ENCODE results near the gene OR11G2. TPM values are rescaled to one million over a fixed set of nuclear protein-coding genes. Genes with fewer than 3 reads are reported as not detected.

OR11G2 gene
- not detected in 2 replicates for total RNA-seq (2021; fragmentation: NEBNext Ultra II Directional; extraction: Animal tissue kit (Norgen Biotek cat#: 25700))
- polyA plus RNA-seq (2011; rRNA removed): not detected in 2 replicates
- not detected for polyA plus RNA-seq (2011; cell fraction: cytosol; rRNA removed)
- not detected for polyA plus RNA-seq (2011; cell fraction: nucleus; rRNA removed)
- not detected in 4 replicates for polyA plus RNA-seq (2012, experiment 1 of 2)
- polyA plus RNA-seq (2012, experiment 2 of 2): not detected
- polyA plus RNA-seq (2013, experiment 1 of 2): not detected
- not detected for polyA plus RNA-seq (2013, experiment 2 of 2)
- not detected in 2 replicates for polyA minus RNA-seq (2011; rRNA and poly(A)+ RNA removed)
- not detected for polyA minus RNA-seq (2011; cell fraction: cytosol; rRNA and poly(A)+ RNA removed)
- not detected for polyA minus RNA-seq (2011; cell fraction: nucleus; rRNA and poly(A)+ RNA removed)
- long read RNA-seq, experiment 1: 0 reads
- long read RNA-seq, experiment 2: 0 reads

DNA sequence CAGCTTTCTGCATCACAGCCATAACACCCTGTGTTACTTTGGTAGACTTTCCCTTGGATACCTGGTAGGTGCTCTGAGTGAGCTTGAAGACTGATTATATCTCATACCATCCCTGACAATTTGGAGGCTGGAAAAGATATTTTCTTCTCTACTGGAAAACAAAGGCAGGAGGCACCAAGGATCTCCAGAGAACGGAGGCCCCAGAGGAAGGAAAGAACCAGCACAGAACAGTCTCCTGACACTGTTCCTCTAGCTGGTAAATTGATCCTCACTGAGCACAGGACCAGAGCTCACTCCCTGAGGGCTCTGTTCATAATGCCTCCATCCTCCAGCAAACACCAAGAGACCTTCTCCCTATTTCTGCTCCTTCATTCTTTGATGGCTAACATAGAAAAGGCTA lies at the start of gene OR11G2:
OR11G2 (plus strand) TSS at position 301 of the 400 bp plus-strand sequence. CDS start 6,542 bp downstream, outside the sequence.
- Histone ChIP-seq H2BK20ac (ENCODE audit: low read length) (no peak within 1 kb of the TSS), H2AK5ac (ENCODE audit: low read depth, low read length) (no peak within 1 kb of the TSS), H3K23me2 (ENCODE audit: low read depth, low read length) (no peaks in the 10 kb centered on the region), H3K9ac (replicated peaks in 1 of 4; ENCODE audit: extremely low read depth in 1 of 4, low read depth in 3 of 4, low read length in 3 of 4) (no peak within 1 kb of the TSS), H3K4me2 (ENCODE audit: insufficient read depth in 1 of 2, low read depth in 2 of 2, low read length in 2 of 2) (no peak within 1 kb of the TSS), H3K79me2 (ENCODE audit: control insufficient read depth in 1 of 2, insufficient read depth in 2 of 2, low read length in 2 of 2) (no peaks in the 10 kb centered on the region), H3K14ac (ENCODE audit: insufficient read length) (no peak within 1 kb of the TSS), H2BK15ac (ENCODE audit: low read length) (no peak within 1 kb of the TSS), H3K4me3 (ENCODE audit: extremely low read depth in 1 of 4, insufficient read depth in 2 of 4, low read depth in 3 of 4, low read length in 4 of 4) (no peak within 1 kb of the TSS), H3K79me1 (ENCODE audit: low read depth, low read length) (no peaks in the 10 kb centered on the region), H2BK12ac (ENCODE audit: low read depth, low read length) (no peak within 1 kb of the TSS), H3K36me3 (ENCODE audit: control insufficient read depth in 2 of 4, insufficient read depth in 4 of 4, low read length in 3 of 4) (no peaks in the 10 kb centered on the region), H4K20me1 (replicated peaks in 1 of 2; ENCODE audit: control insufficient read depth in 1 of 2, insufficient read depth in 2 of 2, low read length in 2 of 2) (no peaks in the 10 kb centered on the region), H4K8ac (ENCODE audit: extremely low read depth, insufficient read depth, low read length) (no peak within 1 kb of the TSS), H3K4ac (replicated peaks; ENCODE audit: insufficient read length, low read depth, low read length) (no peak within 1 kb of the TSS), H4K5ac (ENCODE audit: insufficient read length, low read depth, low read length) (no peak within 1 kb of the TSS), H3K23ac (ENCODE audit: insufficient read length) (no peak within 1 kb of the TSS), H4K91ac (replicated peaks; ENCODE audit: insufficient read length, low read length) (no peak within 1 kb of the TSS), H3K56ac (replicated peaks; ENCODE audit: insufficient read length, low read depth, low read length) (no peak within 1 kb of the TSS), H2BK120ac (replicated peaks; ENCODE audit: low read depth, low read length) (no peak within 1 kb of the TSS), H2AFZ (ENCODE audit: low read length) (no peak within 1 kb of the TSS), H2BK5ac (ENCODE audit: low read depth, low read length) (no peak within 1 kb of the TSS), H3K9me3 (ENCODE audit: insufficient read depth in 2 of 2, low read depth in 1 of 2, low read length in 1 of 2) (peaks cover 59 to 76% of the 10 kb centered on the region in 2 experiments), H3K18ac (ENCODE audit: extremely low read depth, low read length) (no peak within 1 kb of the TSS), H3K4me1 (replicated peaks in 1 of 4; ENCODE audit: control insufficient read depth in 3 of 4, insufficient read depth in 4 of 4, low read length in 3 of 4) (no peaks in the 10 kb centered on the region), H3K27ac (ENCODE audit: low read depth, low read length) (no peak within 1 kb of the TSS), H3K27me3 (replicated peaks in 1 of 4; ENCODE audit: control insufficient read depth in 3 of 4, extremely low read depth in 1 of 4, insufficient read depth in 3 of 4, low read length in 3 of 4) (no peaks in the 10 kb centered on the region)
- ChIA-PET POLR2A (ENCODE audit: partially characterized antibody) (no interaction called here), CTCF (ENCODE audit: partially characterized antibody) (interaction anchor here (0.7 kb wide), 1 partner anchor 140 kb away, joined by 3 read pairs; no protein-coding TSS in a partner anchor)
- WGBS, 2 experiments (ENCODE audit: extremely low coverage in 1 of 2, insufficient coverage in 1 of 2, insufficient read length in 1 of 2, insufficient replicate concordance in 2 of 2, low coverage in 1 of 2, low lambda C conversion rate in 2 of 2, missing lambda C conversion rate in 1 of 2): 35% methylated on average over 1 of the region's 1 CpG; no CpG with 5 or more reads in 1 of the 2 experiments
- FAIRE-seq (no peak), DNase-seq (ENCODE audit: low read depth in 1 of 2, low spot score in 2 of 2) (no peak)
- TF ChIP-seq TEAD4 (IDR thresholded peaks at IDR 0.05; ENCODE audit: low read depth, low read length) (no peak), HDAC6 (IDR thresholded peaks at IDR 0.05; ENCODE audit: low read depth, low read length) (no peak), POLR2AphosphoS5 (IDR thresholded peaks at IDR 0.05; ENCODE audit: low read depth, low read length) (no peak), TAF7 (optimal IDR thresholded peaks at IDR 0.05; ENCODE audit: borderline replicate concordance, low read depth, low read length) (no peak), CEBPB (IDR thresholded peaks at IDR 0.05; ENCODE audit: low read depth, low read length) (no peak), CHD1 (IDR thresholded peaks at IDR 0.05; ENCODE audit: low read depth, low read length) (no peak), TCF12 (IDR thresholded peaks at IDR 0.05; ENCODE audit: low read depth, low read length) (no peak)
- TF ChIP-seq, protein P1, sequence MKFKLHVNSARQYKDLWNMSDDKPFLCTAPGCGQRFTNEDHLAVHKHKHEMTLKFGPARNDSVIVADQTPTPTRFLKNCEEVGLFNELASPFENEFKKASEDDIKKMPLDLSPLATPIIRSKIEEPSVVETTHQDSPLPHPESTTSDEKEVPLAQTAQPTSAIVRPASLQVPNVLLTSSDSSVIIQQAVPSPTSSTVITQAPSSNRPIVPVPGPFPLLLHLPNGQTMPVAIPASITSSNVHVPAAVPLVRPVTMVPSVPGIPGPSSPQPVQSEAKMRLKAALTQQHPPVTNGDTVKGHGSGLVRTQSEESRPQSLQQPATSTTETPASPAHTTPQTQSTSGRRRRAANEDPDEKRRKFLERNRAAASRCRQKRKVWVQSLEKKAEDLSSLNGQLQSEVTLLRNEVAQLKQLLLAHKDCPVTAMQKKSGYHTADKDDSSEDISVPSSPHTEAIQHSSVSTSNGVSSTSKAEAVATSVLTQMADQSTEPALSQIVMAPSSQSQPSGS (IDR thresholded peaks at IDR 0.05; ENCODE audit: low read length): no peak
